Upper lobe of right lung (tissue), 1 donor: ENCODE results near the gene DGKH. TPM values are rescaled to one million over a fixed set of nuclear protein-coding genes. Genes with fewer than 3 reads are reported as not detected.

Experiments used
- ATAC-seq: fragments of 200-7000 bp; cut with Tn5 transposase; one replicate; pipeline ENCODE4 v1.9.1; 2020; ENCODE audit warnings: mild to moderate bottlenecking, moderate library complexity
- DNase-seq: peaks from one replicate; pipeline ENCODE4 v3.0.0-alpha.2; 2020
- H3K27ac ChIP-seq: fragments of 200-600 bp; one replicate; pipeline ENCODE4 v1.8.0; 2022
- H3K27me3 ChIP-seq: fragments of 200-600 bp; one replicate; pipeline ENCODE4 v1.8.0; 2022; ENCODE audit warnings: mild to moderate bottlenecking
- H3K36me3 ChIP-seq: fragments of 200-600 bp; one replicate; pipeline ENCODE4 v1.8.0; 2022
- H3K4me1 ChIP-seq: fragments of 200-600 bp; one replicate; pipeline ENCODE4 v1.8.0; 2022
- H3K4me3 ChIP-seq: fragments of 200-600 bp; one replicate; pipeline ENCODE4 v1.8.0; 2022; ENCODE audit warnings: mild to moderate bottlenecking
- H3K9me3 ChIP-seq: fragments of 200-600 bp; one replicate; pipeline ENCODE4 v1.8.0; 2022
- intact Hi-C: fragments of 100-400 bp; cut with DNase I; formaldehyde crosslinking; loops from one replicate; pipeline ENCODE4 v1.11.0; 2022
- total RNA-seq: library from RNA; stranded (reverse); fragmentation: NEBNext Ultra II Directional; extraction: Animal tissue kit (Norgen Biotek cat#: 25700); gene quantifications from one replicate; pipeline ENCODE4 v1.2.1, GENCODE V29; 2021
- TF ChIP-seq, protein P1 (sequence below): fragments of 200-600 bp; IDR thresholded peaks from one replicate; pipeline ENCODE4 v1.8.0; 2022; ENCODE audit warnings: antibody characterized with exemption
- donor health status: DM: no; HTN: yes; CAD: no; lungs with severe emphysema.

Gene DGKH
- total RNA-seq, 1 donor from 2014 or later = 21.3 TPM

DNA sequence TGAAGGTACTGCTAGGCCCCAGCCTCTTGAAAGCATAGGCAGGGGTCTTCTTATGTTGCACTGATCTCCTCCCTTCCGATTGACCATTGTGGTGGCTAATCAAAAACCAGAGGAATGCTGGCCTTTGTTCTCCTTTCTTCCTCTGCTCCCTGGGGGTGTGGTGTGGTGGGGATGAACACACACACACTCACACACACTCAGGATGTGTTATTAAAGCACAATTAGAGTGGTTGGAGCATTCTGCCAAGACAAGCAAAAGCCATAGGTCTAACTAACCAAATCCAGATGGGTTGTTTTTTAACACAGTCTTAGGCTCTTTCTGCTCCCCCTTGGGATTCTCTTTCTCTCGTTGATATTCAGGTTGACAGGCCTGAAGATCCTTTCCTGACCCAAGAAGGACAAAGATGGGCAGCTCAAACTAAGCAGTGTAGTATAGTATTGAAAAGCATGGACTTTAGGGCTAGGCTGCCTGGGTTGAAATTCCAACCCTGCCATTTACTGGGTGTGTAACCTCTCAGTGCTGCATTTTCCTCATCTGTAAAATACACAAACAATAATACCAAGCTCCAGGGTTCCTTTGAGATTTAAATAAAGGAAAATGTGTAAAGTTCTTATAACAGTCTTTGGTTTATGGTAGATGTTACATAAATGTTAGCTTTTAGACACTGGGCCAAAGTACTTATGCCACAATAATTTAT lies 25.5 kb upstream of the DGKH start:
- TF ChIP-seq, protein P1, sequence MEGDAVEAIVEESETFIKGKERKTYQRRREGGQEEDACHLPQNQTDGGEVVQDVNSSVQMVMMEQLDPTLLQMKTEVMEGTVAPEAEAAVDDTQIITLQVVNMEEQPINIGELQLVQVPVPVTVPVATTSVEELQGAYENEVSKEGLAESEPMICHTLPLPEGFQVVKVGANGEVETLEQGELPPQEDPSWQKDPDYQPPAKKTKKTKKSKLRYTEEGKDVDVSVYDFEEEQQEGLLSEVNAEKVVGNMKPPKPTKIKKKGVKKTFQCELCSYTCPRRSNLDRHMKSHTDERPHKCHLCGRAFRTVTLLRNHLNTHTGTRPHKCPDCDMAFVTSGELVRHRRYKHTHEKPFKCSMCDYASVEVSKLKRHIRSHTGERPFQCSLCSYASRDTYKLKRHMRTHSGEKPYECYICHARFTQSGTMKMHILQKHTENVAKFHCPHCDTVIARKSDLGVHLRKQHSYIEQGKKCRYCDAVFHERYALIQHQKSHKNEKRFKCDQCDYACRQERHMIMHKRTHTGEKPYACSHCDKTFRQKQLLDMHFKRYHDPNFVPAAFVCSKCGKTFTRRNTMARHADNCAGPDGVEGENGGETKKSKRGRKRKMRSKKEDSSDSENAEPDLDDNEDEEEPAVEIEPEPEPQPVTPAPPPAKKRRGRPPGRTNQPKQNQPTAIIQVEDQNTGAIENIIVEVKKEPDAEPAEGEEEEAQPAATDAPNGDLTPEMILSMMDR = no peak
- DNase-seq (no peak), ATAC-seq (no peak)
- intact Hi-C loops = no loop called here
- no peaks in the 10 kb centered on the region for H3K27me3 ChIP-seq
- no peaks in the 10 kb centered on the region for H3K4me1 ChIP-seq
- no peaks in the 10 kb centered on the region for H3K36me3 ChIP-seq
- H3K27ac ChIP-seq = no peak overlapping the region
- H3K9me3 ChIP-seq = no peaks in the 10 kb centered on the region
- no peak overlapping the region for H3K4me3 ChIP-seq

DNA sequence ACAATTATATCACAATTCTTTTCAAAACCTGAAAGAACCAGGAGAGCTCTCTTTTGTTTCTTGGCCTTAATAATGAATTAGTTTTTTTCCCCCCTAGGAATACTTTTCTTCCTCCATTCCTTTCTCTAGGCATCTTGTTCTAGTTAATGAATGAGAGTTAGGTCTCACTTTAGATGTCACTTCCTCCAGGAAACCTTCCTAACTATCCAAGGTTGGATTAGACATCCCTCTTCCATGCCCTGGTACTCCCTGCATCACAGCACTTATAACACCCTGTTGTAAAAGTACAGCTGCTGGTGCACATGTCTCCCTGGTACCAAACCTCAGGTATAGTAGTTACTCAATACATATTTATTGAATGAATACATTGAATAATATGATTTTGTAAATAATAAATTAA lies 21.2 kb upstream of the DGKH start:
- H3K27me3 ChIP-seq = no peaks in the 10 kb centered on the region
- no peak for ATAC-seq
- intact Hi-C loops = no loop called here
- TF ChIP-seq, protein P1 = no peak
- no peaks in the 10 kb centered on the region for H3K36me3 ChIP-seq
- DNase-seq = no peak
- no peaks in the 10 kb centered on the region for H3K9me3 ChIP-seq
- no peak overlapping the region for H3K4me3 ChIP-seq
- no peak overlapping the region for H3K27ac ChIP-seq
- no peaks in the 10 kb centered on the region for H3K4me1 ChIP-seq

DNA sequence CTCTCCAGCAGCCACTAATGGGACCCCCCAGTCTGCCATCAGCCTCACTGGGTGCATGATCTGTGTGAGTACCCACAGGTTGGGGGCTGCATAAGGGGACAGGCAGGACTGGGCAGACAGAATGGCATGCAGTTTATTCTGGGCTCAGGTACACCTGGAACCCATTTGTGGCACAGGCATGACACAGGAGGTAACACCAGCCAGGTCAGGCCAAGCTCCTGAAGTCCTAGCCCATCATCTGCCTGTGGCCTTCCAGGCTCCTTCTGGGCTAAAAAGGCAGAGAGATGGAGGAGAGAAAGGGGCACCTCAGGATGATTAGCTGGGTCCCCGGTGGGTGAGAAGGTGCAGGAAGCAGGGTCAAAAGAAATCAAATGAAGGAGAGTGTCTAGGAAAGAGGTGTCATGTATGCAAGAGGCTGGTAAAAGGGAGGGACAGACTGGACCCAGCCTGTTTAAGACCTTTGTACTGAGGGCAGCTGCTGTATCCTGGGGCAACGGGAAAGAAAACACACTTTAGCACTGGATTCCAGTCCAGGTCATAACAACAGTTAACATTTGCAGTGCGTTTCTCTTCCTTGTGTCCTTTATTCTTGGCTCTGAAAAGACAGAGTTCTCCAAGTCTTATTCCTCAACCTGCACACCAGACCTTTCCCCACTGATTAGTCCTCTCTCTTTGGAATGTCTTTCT lies 20.2 kb upstream of the DGKH start:
- no peak for ATAC-seq
- no peak overlapping the region for H3K27ac ChIP-seq
- no peaks in the 10 kb centered on the region for H3K9me3 ChIP-seq
- intact Hi-C loops = no loop called here
- H3K36me3 ChIP-seq = no peaks in the 10 kb centered on the region
- H3K4me3 ChIP-seq = no peak overlapping the region
- no peak for DNase-seq
- no peaks in the 10 kb centered on the region for H3K27me3 ChIP-seq
- H3K4me1 ChIP-seq = no peaks in the 10 kb centered on the region
- TF ChIP-seq, protein P1 = no peak

GRCh38 chr13:42035905-42036521 lies 12.4 kb upstream of the DGKH start:
- intact Hi-C loops = no loop called here
- no peak for ATAC-seq

GRCh38 chr13:42036711-42037110 lies 11.7 kb upstream of the DGKH start:
- TF ChIP-seq, protein P1 = no peak
- H3K27ac ChIP-seq = no peak overlapping the region
- no peaks in the 10 kb centered on the region for H3K4me1 ChIP-seq
- intact Hi-C loops = no loop called here
- H3K27me3 ChIP-seq = no peaks in the 10 kb centered on the region
- ATAC-seq (no peak), DNase-seq (no peak)
- no peaks in the 10 kb centered on the region for H3K9me3 ChIP-seq
- no peaks in the 10 kb centered on the region for H3K36me3 ChIP-seq
- no peak overlapping the region for H3K4me3 ChIP-seq

More at GRCh38 chr13:42035905-42036521, 12.4 kb upstream of the DGKH start:
- Histone ChIP-seq H3K9me3 (no peaks in the 10 kb centered on the region), H3K4me3 (no peak overlapping the region), H3K36me3 (no peaks in the 10 kb centered on the region), H3K27me3 (no peaks in the 10 kb centered on the region), H3K27ac (no peak overlapping the region), H3K4me1 (no peaks in the 10 kb centered on the region)
- no peak for DNase-seq
- TF ChIP-seq, protein P1 = no peak
